NCI-H1694 (cell line): ENCODE measurements around the gene NPPB.
"Not testable (repeated sequence)": the region's sequence is repeated elsewhere in the genome, so short reads cannot be mapped to it uniquely, and the experiment has no call there.

Source experiments
- DNase-seq: peaks from one replicate; lab custom pipeline; 2025; lab: John Stamatoyannopoulos, UW

Gene NPPB

DNA sequence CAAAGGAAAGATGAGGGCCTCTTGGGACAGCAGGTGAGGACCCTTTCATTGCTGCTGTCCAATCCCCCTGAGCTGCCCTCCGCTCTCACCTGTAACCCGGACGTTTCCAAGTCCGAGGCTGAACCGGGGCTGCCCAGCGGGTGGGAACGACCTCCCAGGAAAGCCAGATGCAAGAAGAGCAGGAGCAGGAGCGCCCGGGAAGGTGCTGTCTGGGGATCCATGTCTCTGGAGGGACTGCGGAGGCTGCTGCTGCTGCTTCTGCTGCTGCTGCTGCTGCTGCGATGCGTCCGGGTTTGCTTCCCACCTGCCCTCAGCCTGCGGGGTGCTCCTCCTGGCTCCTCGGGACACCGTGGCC, at the start of gene NPPB:
Gene NPPB, minus strand, starts transcription at position 333 of the 355 bp plus-strand sequence. Its CDS starts 112 bp downstream, at position 221.
- no peak for DNase-seq

DNA sequence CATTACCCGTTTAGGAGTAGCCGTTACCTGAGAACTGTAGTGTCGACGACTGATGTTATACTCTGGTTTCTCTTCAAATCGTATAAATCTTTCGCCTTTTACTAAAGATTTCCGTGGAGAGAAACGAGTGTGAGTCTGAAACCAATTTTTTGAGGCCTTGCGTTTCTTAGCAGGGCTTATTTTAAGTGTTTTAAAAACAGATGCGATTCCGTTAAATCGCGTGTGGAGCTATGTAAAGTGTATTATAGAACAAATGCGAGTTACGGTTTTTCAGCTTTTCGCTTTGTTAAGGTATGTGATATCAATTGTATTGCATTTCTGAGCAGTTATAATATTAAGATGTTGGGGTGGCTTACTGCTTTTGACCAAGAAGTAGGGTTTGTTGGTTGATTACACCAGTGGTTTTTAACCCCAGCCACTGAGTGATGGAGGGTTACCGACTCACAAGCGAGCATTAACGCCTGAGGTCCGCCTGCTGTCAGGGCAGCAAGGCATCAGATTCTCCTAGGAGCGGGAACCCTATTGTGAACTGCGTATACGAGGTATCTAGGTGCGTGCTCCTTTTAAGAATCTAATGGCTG, 49.4 kb upstream of the NPPB start:
- peak; percentile 97 for DNase-seq

DNA sequence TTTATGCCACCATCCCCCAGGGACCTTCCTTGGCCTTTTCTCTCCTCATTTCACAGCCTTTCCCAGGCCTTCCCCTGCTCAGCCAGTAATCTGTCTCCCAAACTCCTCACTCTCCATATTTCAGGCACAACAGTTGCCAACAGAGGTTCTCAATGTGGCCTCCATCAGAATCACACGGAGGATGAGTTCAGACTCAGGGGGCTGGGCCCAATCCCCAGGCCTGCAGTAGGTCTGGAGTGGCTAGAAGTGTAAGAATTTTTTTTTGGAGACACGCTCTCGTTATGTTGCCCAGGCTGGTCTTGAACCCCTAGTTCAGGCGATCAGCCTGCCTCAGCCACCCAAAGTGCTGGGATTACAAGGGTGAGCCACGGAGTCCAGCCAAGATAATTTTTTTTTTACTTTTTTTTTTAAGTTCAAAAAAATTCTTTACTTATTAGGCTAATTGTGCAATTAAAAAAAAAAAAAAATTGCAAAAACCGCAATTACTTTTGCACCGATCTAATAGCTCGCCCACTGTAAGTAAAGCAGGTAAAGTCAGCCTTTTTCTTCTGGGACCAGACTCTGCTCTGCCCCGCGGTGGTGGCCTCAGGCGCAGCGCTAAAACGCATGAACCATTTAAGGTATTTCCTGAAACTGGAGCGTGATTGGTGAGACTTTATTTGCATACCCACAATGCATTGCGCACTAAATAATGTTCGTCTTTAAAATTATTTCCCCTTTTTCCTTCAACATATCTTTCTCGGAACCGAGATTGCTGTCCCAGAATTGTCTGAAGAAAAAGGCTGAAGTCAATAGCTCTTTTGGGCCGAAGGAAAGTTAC, 48.7 kb upstream of the NPPB start:
- DNase-seq = peak; percentile 90

DNA sequence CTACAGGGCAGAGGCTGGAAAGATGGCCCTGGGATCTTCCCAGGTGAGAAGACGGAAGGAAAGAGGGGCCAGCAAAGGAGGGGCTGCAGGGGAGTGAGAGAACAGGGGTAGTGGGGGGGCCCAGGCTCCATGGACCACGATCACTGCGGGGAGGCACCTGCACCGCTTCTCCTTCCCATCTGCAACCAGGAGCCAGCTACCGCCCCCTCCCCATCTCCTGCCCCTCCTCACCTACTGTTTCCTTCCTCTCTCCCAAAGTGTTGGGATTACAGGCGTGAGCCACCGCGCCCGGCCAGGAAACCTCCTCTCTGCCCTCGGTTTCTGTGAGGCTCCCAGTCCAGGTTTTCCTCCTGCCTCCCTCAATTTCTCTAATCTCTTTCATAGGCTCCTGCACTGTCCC, 48.1 kb upstream of the NPPB start:
- no peak for DNase-seq

GRCh38 chr1:11904978-11905377, 46.2 kb upstream of the NPPB start:
- DNase-seq = no peak

DNA sequence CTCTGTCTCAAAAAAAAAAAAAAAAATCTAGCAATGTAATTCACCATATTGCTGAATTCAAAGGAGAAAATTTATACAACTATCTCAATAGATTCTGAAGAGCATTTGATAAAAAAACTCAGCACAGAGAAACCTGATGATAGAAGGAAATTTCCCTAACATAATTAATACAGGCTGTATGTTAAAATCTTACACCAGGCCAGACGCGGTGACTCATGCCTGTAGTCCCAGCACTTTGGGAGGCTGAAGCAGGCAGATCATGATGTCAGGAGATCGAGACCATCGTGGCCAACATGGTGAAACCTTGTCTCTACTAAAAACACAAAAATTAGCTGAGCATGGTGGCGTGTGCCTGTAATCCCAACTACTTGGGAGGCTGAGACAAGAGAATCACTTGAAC, 45.4 kb upstream of the NPPB start:
- DNase-seq = not testable (repeated sequence)

DNA sequence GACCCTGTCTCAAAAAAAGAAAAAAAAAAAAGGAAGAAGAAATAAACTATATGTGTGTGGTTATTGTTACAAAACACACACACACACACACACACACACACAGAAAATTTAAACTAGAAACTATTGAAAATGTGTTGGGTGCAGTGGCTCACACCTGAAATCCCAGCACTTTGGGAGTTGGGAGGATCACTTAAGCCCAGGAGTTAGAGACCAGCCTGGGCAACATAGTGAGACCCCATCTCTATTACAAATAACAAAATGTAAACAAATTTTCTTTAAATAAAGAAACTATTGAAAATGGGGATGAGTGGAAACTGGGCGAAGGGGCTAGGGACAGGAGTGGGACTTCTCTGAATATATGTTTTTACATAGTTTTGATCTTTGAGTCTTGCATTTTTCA, 44.5 kb upstream of the NPPB start:
- DNase-seq = no peak

DNA sequence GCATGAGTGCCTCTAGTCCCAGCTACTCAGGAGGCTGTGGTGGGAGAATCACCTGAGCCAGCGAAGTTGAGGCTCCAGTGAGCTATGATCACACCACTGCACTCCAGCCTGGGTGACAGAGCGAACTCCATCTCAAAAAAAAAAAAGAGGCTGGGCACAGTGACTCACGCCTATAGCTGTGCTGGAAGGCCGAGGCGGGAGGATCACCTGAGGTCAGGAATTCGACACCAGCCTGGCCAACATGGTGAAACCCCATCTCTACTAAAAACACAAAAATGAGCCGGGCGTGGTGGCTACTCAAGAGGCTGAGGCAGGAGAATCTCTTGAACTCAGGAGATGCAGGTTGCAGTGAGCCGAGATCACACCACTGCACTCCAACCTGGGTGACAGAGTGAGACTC, 42.7 kb upstream of the NPPB start:
- not testable (repeated sequence) for DNase-seq

DNA sequence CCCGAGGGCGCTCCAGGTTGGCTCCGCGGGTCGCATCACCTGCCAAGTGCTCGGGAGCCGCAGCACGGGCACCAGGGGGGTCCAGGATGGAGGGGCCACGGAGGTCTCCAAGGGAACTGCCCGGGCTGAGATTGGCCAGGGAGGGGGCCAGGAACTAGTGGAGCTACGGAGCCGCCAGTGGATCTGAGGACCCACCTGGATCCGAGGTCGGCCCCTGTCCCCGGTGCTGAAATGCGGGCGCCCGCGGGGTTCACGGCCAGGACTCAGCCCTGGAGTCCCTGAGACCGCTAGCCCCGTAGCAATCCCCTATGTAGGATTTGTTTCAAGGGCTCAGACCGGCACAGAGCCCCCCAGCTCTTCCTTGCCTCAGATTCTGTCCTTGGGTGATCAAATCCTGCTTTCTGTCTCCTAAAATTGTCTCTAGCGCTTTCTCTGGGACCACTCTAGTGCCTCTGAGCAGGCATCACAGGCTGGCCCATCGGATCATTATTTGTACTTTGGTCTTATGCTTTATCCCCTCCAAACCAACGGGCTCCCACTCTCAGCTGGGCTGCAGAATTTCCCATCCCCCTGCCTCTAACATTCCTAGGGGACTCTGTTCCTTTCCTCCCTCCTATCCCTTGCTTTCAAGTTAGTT, 40.2 kb upstream of the NPPB start:
- no peak for DNase-seq

- DNase-seq = no peak
Observed at GRCh38 chr1:11898086-11898785, 39.5 kb upstream of the NPPB start.

- not testable (repeated sequence) for DNase-seq
Observed at GRCh38 chr1:11894501-11894900, 35.8 kb upstream of the NPPB start.

DNA sequence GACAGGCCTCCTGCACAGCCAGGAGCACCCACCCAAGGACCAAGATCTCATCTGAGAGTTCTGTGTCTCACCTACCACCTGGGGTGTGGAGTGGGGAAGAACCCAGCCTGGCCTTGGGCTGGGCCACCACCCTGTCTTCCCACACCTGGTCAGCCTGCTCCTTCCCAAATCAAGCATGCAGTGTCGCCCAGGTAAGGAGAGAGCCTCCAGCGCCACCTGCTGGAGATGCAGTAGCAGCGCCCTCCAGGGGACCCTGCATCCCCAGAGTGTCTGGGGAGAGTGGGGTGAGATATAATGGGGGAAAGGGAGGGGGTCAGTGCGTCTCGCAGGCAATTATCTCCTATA, 35.1 kb upstream of the NPPB start:
- peak; percentile 37 for DNase-seq

GRCh38 chr1:11891433-11892186, 32.9 kb upstream of the NPPB start:
- DNase-seq = no peak

- no peak for DNase-seq
Observed at GRCh38 chr1:11888877-11889208, 30.1 kb upstream of the NPPB start.

DNA sequence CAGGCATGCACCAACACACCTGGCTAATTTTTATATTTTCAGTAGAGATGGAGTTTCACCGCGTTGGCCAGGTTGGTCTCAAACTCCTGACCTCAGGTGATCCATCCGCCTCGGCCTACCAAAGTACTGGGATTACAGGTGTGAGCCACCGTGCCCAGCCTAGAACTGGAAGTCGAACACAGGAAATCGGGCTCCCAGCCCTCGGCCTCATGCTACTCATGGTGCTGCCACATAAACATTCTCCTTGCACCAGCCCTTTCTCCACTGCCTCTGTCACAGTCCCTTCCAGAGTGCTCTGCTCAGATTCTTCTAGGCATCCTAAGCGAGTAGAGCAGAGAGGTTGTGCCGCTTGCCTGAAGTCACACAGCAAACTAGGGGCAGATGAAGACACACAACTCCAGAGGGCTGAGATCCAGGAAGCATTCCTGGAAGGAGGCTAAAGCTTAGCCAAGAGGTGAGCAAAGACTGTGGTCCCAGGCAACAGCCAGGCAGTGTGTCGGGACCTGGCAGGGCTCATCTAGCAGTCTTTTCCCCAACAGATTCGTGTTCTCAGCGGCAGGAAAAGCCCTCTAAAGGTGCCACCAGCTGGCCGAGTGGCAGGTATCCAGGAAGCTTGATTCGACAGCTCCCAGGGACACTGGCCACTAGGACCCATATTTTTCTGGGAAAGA, 29.6 kb upstream of the NPPB start:
- no peak for DNase-seq

DNA sequence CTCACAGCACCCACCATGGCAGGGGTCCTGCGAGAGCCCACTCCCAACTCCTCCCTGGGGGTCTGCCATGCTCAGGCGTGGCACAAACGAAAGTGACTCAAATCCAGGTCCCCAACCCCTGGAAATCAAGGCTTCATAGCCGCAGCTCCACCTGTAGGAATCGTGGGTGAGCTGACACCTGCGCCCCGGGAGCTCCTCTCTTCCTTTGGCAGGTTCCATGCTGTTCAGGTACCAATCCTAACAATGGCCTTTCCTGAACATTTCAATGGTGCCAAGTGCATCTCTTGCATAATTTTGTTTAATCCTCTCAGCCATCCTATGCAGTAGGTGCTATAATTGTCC, 28.9 kb upstream of the NPPB start:
- no peak for DNase-seq

DNA sequence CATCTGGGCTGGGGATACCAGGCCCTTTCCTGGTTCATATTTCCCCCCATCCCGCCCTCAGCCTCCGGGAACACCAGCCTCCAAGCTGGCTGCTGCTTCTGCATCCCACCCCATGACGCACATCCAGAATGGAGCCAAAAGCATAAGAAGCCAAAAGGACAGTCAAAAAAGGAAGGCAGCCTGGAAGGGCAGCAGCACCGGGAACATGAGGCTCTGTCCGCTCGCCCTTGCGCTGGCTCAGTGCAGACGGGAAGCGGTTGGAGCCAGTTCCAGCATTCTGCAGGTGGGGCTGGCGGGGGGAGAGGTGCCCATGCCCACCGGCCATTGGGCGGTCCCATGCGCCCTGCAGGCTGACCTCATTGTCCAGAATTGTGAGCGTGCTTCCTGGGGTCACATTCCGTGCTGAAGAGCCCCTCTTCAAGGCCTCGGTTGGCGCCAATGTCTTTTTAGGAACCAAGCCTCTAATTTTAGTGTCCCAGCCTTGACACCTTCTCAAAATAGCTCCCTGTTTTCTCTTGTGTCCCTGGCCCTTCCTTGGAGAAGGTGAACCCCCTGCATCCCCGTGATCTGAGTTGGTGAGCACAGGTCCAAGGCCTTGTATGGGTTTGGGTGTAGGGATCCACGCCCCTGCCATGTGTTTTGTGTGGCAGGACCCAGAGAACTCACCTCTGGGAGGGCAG, 28.4 kb upstream of the NPPB start:
- DNase-seq = no peak

DNA sequence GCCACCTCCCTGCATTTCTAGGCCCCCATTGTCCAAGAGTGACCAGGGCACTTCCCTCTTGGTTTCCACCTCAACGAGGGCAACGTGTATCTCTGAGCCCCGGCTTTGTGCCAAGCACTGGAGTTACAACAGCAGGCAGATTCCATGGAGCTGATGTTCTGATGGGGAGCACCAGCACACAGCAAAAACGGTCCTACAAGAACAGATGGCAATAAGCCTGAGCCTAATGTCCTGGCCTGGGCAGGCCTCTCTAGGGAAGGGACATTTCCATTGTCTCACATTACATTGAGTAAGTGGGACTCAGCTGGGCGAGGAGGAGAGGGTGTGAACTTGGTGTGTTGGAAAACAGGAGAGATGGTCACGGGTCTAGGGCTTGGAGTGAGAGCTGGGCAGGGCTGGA, 27.2 kb upstream of the NPPB start:
- peak; percentile 18 for DNase-seq

DNA sequence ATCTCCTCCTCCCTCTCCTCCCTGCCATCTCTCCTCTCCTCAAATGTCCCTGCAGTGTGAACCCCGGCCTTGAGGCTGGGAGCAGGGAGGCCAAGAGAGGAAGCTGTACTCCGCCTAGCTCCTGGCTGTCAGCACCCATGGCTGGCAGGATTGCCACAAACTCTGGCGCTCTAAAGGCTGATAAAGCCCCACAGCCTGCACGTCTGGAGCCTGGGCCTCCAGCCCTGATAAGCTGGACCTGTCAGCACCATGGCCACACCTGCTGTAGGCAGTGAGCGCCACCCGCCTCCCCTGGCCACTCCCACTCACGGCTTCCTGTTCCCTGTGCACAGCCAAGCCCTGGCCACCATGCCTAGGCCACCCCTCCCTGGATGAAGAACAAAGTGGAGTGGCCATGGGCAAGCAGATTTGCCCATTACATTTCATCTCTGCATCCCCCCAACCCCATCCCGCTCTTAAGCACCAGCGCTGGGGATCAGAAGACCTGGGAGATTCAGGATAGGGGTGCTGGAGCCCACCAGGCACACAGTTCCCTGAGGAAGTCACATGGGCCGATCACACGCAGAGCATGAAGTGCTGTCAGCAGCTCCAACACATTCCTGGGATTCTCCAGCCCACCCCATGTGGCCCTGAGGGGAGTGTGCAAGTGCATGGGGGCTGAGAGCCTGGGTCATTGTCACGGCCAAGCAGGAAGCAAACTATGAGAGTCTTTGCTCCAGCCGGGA, 24.2 kb upstream of the NPPB start:
- DNase-seq = no peak

DNA sequence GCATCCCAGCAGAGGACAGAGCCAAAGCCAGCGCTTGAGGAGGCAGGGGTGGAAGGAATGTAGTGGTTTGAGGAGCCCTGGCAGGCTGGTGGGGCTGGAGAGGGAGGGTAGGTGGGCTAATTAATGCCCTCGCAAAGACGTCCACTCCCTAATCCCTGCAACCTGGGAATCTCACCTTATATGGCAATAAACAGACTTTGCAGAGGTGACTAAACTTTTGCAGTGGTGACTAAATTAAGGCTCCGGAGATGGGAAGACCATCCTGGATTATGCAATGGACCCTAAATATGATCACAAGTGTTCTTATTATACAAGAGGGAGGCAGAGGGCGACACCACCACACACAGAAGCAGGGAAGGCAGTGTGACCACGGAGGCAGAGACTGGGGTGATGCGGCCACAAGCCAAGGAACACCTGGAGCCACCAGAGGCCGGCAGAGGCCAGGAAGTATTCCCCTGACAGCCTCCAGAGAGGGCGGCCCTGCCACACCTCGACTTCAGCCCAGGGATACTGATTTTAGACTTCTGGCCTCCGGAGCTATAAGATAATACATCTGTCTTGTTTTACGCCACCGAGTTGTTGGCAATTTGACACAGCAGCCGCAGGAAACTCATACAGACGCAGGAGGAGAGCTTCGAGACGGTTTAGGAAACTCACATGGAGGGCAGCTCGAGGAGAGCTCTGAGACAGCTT, 23.1 kb upstream of the NPPB start:
- DNase-seq = no peak
